CD4-positive, alpha-beta T cell treated with Interleukin-4 for 1 hour (primary cell): ENCODE measurements around the gene CARD19.

Experiments
- DNase-seq, 2 donors: peaks; one replicate each; pipeline ENCODE4 v3.0.0-alpha.2; 2020 to 2022

Gene CARD19

DNA sequence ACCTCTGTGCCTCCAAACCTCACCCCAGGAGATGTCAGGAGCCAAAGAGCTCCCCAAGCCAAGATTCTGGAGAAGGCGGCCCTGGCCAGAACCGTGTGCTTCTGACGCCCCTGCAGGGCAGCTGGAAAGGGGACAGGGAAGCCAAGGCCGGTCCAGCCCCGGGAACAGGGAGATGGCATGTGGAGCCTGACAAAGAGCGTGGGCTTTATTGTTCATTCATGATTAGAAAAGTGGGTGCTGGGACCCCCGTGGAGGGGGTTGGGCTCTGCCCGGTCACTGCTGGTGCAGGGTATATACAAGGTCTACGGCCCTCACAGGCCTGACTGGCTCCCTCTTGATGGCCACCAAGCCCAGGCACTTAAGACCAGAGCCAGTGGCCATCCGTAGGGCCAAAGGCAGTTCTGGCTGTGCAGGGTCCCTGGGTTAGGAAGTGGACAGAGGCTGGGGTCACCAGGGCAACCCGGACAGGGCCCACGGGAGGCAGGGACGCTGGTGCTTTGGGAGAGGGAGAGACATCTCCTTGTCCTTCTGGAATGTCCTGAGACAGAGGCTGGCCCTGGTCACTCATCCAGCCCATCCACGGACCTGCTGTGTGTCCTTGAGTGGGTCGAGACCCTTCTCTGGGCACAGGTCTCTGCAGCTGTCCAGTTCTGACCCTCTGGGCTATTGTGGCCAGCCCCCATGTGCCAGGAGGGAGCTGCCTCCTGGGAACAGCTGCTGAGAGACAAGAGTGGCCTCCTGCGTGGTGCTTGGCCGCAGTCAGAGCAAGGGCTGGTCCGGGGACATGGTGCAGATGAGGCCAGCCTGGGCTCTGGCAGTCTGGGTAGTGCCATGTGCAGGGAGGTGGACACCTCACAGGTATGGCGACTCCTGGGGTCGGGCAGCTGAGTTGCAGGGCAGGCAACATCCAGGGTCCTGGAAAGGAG lies 25.6 kb downstream of the CARD19 start:
- DNase-seq, result peak in 1 of 2 donors; percentile 10

DNA sequence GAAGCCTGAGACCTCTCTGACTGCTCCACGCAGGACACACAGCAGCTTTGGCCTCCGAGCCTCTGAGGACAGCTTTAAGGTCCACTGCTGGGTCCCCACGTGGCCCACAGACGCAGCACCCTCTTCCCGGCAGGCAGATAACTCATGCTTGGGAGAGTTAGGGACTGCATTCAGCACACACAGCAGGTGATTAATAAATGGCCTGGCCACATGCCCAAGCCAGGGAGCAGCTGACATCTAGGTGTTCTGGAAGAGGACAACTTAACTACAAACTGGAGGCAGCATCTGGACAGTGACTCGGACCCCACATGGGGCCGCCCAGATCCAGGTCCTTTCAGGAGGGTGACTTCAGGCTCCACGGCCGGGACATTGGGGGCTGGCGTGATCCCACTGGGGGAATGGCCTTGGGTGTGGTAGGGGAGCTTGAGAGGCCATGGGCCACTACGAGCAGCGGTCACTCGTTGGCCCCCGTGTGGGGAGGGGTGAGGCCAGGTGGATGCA lies 26.8 kb downstream of the CARD19 start:
- peak in 1 of 2 donors; percentile 11 for DNase-seq

DNA sequence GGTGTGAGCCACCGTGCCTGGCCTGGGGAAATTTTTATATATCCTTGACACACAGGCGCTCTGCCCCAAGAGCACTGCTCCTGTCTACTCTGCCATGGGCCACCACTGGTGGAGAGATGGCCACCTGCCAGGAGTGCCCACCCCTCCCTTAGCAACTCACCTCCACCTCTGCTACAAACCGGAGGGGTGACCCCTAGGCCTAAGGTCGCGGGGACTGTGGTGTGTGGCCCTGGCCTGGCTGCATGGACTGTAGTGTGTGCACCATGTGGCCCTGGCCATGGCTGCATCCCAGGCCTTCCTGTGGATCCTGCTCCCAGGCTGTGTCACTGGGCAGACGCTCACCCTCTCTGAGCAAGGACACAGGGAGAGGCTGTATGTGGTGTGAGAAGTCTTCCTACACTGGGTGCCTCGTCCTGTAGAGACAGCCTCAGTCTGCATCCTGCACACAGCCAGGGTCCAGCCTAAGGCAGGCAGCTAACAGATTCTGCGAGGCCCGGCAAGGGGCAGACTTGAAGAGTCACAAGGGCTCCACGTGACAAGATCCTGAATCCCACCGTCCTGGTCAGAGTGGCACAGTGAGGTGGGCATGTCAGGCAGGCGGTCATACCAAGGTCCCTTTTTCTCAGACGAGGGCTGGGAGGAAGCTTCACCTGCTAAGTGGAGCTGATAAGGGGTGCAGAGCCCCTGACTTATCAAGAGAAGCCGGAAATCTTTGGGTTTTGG lies 27.7 kb downstream of the CARD19 start:
- DNase-seq, result peak in 1 of 2 donors; percentile 10

GRCh38 chr9:93124793-93125192 lies 28.8 kb downstream of the CARD19 start:
- peak in 1 of 2 donors; percentile 9 for DNase-seq

- peak in 1 of 2 donors; percentile 9 for DNase-seq
These were observed 29.4 kb downstream of the CARD19 start for GRCh38 chr9:93125331-93125894.

DNA sequence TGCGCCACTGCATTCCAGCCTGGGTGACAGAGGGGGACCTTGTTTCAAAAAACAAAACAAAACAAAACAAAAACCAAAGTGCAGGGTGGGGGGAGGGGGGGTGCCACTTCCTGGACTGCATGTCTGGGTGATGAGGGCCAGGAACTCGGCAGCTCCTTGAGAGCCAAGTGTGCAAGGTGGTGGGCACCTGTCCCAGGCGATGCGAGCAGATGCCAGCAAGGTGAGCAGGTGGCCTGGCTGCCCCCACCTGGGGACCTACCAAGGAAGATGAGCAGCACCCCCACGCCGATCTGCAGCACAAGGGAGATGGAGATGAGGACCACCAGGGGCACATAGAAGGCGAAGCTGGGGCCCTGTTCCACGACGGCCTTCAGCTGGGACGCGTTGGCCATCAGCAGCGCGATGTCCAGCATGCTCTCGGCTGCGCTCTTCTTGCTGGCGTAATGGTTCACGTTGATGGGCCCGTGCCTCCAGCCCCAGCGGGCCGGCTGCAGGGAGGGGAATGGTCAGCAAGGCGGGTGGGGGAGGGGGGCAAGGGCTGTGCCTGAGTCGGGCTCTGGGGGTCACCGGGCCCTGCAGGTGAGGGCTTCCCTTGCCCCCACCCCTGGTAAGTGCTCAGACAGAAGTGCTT lies 30.2 kb downstream of the CARD19 start:
- peak in 1 of 2 donors; percentile 44 for DNase-seq

DNA sequence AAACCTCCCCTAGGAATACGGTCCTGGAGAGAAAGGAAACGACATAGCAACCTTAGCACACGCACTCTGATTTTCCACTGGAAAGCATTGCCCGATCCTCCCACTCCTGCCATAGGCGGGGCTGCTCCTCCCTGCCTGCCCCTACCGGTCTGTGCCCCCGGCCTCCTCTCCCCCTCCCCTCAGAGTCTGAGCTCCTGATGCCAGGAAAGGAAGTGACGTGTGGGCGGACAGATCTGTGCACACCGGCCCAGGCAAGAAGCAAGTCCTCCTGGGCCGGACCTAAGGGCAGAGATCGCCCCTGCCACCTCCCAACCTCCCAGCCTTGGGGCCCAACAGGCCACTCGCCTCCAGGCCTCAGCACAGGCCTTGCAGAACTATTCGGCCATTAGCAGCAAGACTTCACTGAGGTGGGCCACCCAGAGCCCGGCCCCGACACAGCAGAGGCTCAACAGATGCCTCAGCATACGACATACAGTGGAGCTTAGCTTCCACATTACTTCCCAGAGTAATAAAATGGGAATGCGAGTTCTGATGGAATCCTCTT lies 30.9 kb downstream of the CARD19 start:
- DNase-seq, result peak in 1 of 2 donors; percentile 11

- DNase-seq, result no peak
These were observed 31.4 kb downstream of the CARD19 start for GRCh38 chr9:93127395-93127911.

GRCh38 chr9:93128011-93128714 lies 32.1 kb downstream of the CARD19 start:
- DNase-seq, result no peak

DNA sequence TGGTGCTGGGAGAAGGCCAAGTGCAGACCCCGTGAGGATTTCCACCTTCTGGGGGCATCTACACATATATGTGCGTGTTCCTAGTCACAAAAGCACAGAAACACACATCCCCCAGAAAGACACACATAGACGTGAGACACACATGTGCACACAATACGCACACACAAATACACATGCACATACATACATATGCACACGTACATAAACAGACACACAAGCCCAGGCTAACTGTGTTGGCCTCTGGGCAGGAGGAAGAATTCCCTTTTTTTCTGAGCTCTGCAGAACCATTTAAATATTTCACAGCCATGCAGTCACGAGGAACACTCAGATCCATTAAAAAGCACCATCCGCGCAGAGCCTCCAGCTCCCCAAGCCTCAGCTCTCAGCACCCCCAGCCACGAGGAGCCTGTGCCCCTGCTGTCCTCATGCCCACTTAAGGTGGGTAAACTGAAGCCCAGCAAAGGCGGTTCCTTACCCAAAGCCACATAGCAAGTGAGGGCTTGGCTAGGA lies 32.8 kb downstream of the CARD19 start:
- DNase-seq, result no peak

DNA sequence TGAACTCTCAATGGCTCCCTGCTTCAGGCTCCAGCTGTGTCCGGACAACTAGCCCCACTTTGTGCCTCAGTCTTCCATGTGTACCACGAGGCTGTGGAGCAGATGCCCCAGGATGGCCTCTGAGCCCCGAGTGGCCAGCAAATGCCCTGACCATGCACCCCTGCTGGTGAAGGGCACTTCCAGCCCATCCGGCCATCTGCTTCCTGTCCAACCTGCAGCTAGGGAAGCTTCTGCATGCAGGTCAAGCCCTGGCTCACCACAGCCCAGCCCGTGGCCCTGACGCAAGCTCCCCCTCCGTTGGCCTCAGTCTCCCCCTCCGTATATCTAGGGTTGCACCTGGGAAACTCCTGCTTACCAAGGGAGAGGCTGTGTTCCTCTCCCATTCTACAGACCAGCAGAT lies 33.3 kb downstream of the CARD19 start:
- no peak for DNase-seq

DNA sequence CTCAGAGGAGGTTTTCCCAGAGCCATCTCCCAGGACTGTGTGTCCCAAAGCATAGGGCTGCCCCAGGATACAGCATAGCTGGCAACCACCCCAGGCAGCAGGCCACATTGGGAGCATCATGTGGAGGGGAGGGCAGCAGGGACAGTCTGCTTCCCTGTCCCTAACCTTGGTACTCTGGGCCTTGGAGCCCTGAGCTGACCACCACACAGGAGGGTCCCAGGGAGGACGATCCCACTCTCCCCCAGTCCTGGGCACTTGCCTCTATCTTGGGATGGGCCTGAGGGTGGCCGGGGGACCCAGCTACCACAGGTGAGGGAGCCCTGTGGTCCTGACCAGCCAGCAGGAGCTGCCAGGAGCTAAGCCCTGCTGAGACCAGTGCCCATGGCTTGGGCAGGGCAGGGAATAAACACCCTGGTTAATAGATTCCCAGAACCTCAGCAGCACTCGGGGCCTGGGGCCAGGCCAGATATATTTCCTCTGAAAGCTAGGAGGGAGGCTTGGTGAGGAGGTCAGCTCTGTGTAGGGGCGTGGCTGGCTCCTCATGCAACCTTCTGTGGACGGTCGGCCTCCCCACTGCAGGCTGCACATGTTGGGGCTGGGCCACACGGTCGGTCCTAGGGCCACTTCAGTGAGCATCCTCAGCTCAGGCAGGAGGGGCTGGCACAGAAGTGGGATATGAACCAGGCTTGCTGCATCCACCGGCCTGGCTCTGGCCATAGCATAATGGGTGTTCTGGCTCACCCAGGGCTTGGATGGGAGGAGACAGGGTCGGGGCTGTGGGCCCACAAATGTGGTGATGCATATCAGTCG lies 33.9 kb downstream of the CARD19 start:
- no peak for DNase-seq

DNA sequence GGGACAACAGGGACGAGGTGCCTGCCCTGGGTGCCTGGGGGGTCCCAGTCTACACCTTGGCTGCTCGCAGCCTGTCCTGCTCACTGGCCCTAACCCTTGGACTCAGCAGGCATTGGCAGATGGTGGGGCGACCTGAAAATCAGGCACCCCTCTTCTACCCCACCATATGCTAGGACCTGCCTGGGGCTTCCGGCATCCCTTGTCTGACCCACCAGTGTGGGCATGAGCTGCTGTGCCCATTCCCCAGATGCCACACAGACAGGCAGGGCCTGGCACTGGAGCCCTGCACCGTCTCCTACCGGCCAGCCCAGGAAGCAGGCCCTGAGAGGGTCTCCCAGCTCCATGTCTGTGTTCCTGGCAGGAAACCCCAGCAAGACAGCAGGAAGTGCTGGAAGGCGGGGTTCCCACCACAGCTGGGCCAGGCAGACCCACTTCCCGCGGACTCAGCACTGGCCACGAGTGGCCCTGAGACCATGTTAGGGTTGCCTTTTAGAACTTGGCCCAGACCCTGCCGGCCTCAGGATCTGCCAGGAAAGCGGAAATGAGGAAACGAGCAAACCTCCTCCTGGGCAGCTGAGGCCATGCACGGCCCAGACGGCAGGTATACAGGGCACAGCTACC lies 35.0 kb downstream of the CARD19 start:
- DNase-seq, result no peak

DNA sequence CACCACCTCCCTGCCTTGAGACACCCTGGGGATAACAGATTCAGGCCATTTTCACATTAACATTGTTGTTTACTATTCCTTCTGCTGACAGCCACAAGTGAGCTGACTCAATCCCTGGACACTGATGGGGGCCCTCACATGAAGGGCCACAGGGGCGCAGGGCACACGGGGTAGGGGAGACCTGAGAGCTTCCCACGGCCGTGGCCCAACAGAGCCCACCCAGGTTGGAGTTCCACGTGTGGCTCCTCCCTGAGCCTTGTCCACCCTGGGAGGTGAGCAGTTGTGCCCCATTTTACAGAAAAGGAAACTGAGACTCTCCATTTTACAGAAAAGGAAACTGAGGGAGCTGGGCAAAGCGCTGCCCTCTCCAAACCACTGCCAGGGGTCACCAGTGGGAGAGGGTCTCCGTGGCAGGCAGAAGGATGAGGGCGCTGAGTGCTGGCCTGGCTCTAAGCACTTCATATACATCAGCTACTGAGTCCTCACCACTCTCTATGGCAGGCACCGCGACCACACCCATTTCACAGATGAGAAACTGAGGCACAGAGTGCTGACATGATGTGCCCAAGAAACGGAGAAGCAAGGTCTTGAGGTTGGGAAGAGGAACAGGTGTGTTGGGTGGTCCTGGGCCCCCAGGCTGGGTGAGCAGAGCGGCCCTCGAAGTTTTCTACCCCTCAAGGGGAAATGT lies 35.7 kb downstream of the CARD19 start:
- no peak for DNase-seq

DNA sequence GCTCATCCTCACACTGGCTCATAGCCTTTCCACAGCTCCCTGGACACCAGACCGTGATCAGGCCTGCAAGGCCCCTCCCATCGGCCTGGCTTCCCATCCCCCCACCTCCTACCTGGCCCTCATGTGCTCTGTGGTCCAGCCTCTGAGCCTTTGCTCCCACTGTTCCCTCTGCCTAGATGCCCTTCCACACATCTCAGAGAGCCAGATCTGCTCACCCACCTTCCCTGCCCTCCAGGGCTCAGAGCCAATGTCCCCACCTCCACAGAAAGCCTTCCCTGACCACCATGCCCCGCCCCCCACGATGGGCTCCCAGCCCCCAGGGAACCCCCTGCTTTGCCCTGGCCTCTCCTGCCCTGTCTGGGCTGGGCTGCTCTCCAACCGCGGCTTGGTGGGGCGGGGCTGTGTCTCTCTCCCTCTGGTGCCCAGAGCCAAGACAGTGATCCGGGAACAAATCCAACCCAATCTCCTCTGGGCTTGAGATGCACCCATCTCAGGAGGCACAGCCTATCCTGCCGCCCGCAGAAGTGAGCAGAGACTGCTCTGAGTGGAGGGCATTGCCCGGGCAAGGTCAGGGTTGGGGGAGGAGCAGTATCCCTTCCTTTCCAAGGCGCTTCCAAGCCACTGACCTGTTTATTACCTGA lies 36.4 kb downstream of the CARD19 start:
- no peak for DNase-seq

DNA sequence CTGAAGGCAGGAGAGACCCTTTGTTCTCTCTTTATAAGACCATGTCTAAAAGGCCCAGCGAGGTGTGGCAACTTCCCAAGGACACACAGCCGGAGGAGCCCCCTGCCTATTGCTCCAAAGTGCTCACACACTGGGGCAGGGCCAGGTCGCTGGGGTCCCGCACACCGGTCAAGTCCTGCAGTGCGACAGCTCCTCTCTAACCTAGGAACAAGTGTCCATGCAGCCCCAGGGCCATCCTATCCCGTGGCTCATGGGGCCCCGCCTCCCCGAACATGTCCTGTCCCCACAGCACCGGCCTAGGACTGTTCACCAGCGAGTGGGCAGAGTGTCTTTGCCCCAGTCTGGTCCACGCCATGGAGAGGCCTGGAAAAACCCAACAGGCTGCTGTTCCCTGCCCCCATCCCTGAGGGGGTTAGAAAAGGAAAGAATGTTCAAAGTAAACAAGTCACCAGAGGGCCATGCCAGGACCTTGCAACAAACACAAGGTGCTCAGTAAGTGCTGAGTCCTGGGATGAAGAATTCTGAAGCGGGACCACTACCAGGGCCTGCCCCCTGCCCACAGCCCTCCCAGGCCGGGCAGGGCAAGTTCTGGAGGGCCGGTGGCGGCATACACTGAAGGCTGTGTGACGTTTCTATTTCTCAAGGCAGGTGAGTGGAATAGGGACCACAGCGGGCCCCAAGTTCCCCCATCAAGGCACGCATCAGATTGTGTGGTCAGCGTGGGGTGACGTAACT lies 37.1 kb downstream of the CARD19 start:
- peak; percentile 70 to 84 for DNase-seq

- no peak for DNase-seq
These were observed 37.6 kb downstream of the CARD19 start for GRCh38 chr9:93133681-93134014.

GRCh38 chr9:93134015-93134739 lies 38.2 kb downstream of the CARD19 start, which contains the start of gene NINJ1:
Gene NINJ1, minus strand, starts transcription at chr9:93134251. Its CDS starts 34 bp downstream, at chr9:93134217.
- peak; percentile 92 for DNase-seq
